Heart left ventricle (tissue), 16 donors: Measurements from ENCODE around the gene ACAP1. TPM values are rescaled to one million over a fixed set of nuclear protein-coding genes. Genes with fewer than 3 reads are reported as not detected.
A peak's percentile ranks its signal among the peaks of the same experiment; 100 is the strongest.

Experiments used
- ATAC-seq, 4 donors: fragments of 200-7000 bp; cut with Tn5 transposase; one replicate each; pipeline ENCODE4 v1.9.1; 2020 to 2022; ENCODE audit warnings: moderate library complexity in 4 of 4, mild to moderate bottlenecking in 3 of 4, moderate number of reproducible peaks in 1 of 4
- DNase-seq, 5 donors: peaks; one replicate each; pipeline ENCODE4 v3.0.0-alpha.2; 2020
- H3K27ac ChIP-seq, 12 donors: fragments of 200-600 bp; sonication (generic) in 4 of 12; one replicate each; pipeline versions ENCODE4 v1.5.0 to v1.8.0; 2016 to 2022; ENCODE audit warnings: mild to moderate bottlenecking in 2 of 12
- H3K27me3 ChIP-seq, 9 donors: fragments of 200-600 bp; sonication (generic) in 2 of 9; one replicate each; pipeline versions ENCODE4 v1.5.1 to v1.8.0; 2016 to 2022; ENCODE audit warnings: mild to moderate bottlenecking in 3 of 9
- H3K36me3 ChIP-seq, 9 donors: fragments of 200-600 bp; sonication (generic) in 2 of 9; one replicate each; pipeline versions ENCODE4 v1.5.0 to v1.8.0; 2018 to 2022; ENCODE audit warnings: mild to moderate bottlenecking in 2 of 9
- H3K4me1 ChIP-seq, 12 donors: fragments of 200-600 bp; sonication (generic) in 4 of 12; one replicate each; pipeline versions ENCODE4 v1.5.0 to v1.8.0; 2016 to 2022; ENCODE audit warnings: mild to moderate bottlenecking in 3 of 12
- H3K4me3 ChIP-seq, 12 donors: fragments of 200-600 bp; sonication (generic) in 4 of 12; one replicate each; pipeline versions ENCODE4 v1.5.0 to v1.8.0; 2017 to 2022; ENCODE audit warnings: mild to moderate bottlenecking in 9 of 12, moderate library complexity in 4 of 12
- H3K9me3 ChIP-seq, 12 donors: fragments of 200-600 bp; sonication (generic) in 4 of 12; one replicate each; pipeline versions ENCODE4 v1.5.0 to v1.8.0; 2016 to 2022; ENCODE audit warnings: mild to moderate bottlenecking in 1 of 12
- CTCF ChIP-seq, 12 donors: fragments of 200-600 bp; sonication (generic) in 4 of 12; IDR thresholded peaks; one replicate each; pipeline versions ENCODE4 v1.5.0 to v1.8.0; 2018 to 2022; ENCODE audit warnings: antibody characterized with exemption in 12 of 12, mild to moderate bottlenecking in 5 of 12
- POLR2A ChIP-seq, 2 donors: fragments of 450-650 bp; IDR thresholded peaks; one replicate each; pipeline ENCODE4 v1.6.1; 2017; ENCODE audit warnings: antibody characterized with exemption in 2 of 2, mild to moderate bottlenecking in 2 of 2, moderate library complexity in 2 of 2
- WGBS, 4 donors: extraction: QIAGEN DNeasy Blood & Tissue Kit in 2 of 4; methylation state at CpG; one replicate each; pipeline versions ENCODE4 v1.1.5 to v1.1.7; 2013 to 2018; 5-methylcytosine and 5-hydroxymethylcytosine counted together
- intact Hi-C, 10 donors: fragments of 100-400 bp; cut with DNase I; formaldehyde crosslinking; loops; one replicate each; pipeline versions ENCODE4 v1.11.1 to v1.14.2; 2022
- polyA plus RNA-seq, 2 donors: library from polyadenylated mRNA; stranded (reverse); fragments of 200-250 nt; gene quantifications; one replicate each; pipeline ENCODE4 v1.2.3, GENCODE V29; 2013
- total RNA-seq, 9 donors: library from RNA; depleted of rRNA in 2 of 9; stranded (reverse); fragments of >200 nt in 2 of 9; fragmentation: NEBNext Ultra II Directional in 3 of 9; extraction: Animal tissue kit (Norgen Biotek cat#: 25700) in 3 of 9; gene quantifications; one replicate each; pipeline versions ENCODE4 v1.1.0 to v1.2.4, GENCODE V29; 2016 to 2023
- donor health status: ischemic (EF 13 %, LVEDD 7.1; RV severe dilation, severe dysfunction).
- donor health status: healthy with polysubstance abuse.
- donor health status: DM: no; HTN: yes; CAD: no.
- donor health status: DM: no; HTN: no; CAD: no.
- donor health status: ischemic (EF 25% LVEDD 6.9; RV normal size, moderate dysfunction).
- donor health status: ischemic (EF 25% LVEDD 5.7; RV mildly dilated, moderate dysfunction).
- donor health status: healthy.
- donor health status: DM: yes; HTN: yes; CAD: no.
- donor health status: ischemic (EF 35%, LVEDD 5.7; RV mildly dilated, moderate dysfunction).
- donor health status: nonischemic (EF 11% LVEDD 7.7; RV severe dilation, severe dysfunction).
- donor health status: DM: yes; HTN: yes; CAD: no.
- donor health status: PGD.
- donor health status: ischemic (EF 29% LVEDD 5.4; RV normal size, mild dysfunction).
- donor health status: nonischemic (EF 23%, LVEDD 6.1; RV moderate dilation, normal function).

Gene ACAP1
- total and polyA plus RNA-seq, 11 donors, result 0.88 to 24.2 (median 9.0) TPM

- whole genome bisulfite sequencing, 4 donors, result 63 to 74% (median 68%) methylated on average over 15 to 19 of the region's 19 CpGs
- peaks cover 0 to 10% (median 0%) of the 10 kb centered on the region in 9 donors for H3K36me3 ChIP-seq
- ATAC-seq (no peak), DNase-seq (peak in 2 of 5 donors; percentile 25 to 31)
- no peaks in the 10 kb centered on the region for H3K9me3 ChIP-seq
- H3K4me1 ChIP-seq, result peaks cover 0 to 41% (median 27%) of the 10 kb centered on the region in 12 donors
- H3K27me3 ChIP-seq, result no peaks in the 10 kb centered on the region
- H3K27ac ChIP-seq, result peak overlapping the region in 4 of 12 donors; percentile 97 to 100 (median 99)
- intact Hi-C loops, result loop anchor here in 8 of 10 donors (5.0 to 10.0 kb wide), 5 partner anchors 64 to 296 kb away; partner anchors contain the start of gene SLC2A4 (in 4 of the 8)
- no peak for TF ChIP-seq CTCF (IDR thresholded peaks at IDR 0.05)
- H3K4me3 ChIP-seq, result no peak overlapping the region
Measured at GRCh38 chr17:7348478-7349242, 12.3 kb downstream of the ACAP1 start.

GRCh38 chr17:7351665-7352502 lies 15.6 kb downstream of the ACAP1 start, which contains the start of gene KCTD11:
Gene KCTD11, plus strand, starts transcription at chr17:7352162.
- TF ChIP-seq POLR2A (IDR thresholded peaks at IDR 0.05) (peak in 1 of 2 donors; percentile 80), CTCF (IDR thresholded peaks at IDR 0.05) (peak in 7 of 12 donors; percentile 31 to 67 (median 49))
- peaks cover 0 to 7% (median 0%) of the 10 kb centered on the region in 9 donors for H3K36me3 ChIP-seq
- H3K9me3 ChIP-seq, result no peaks in the 10 kb centered on the region
- peak; percentile 45 to 81 (median 72) for ATAC-seq
- peaks cover 0 to 67% (median 38%) of the 10 kb centered on the region in 12 donors for H3K4me1 ChIP-seq
- peak; percentile 91 to 95 (median 95) for DNase-seq
- H3K4me3 ChIP-seq, result peak within 1 kb of the TSS; percentile 49 to 98 (median 87)
- no peaks in the 10 kb centered on the region for H3K27me3 ChIP-seq
- intact Hi-C loops, result loop anchor here in 9 of 10 donors (2.0 to 10.0 kb wide), 18 partner anchors 43 to 333 kb away; partner anchors contain the start of genes POLR2A (in 5 of the 9), MPDU1 (in 3 of the 9), SENP3 (in 3 of the 9) and SLC35G6 (in 3 of the 9)
- WGBS, 4 donors, result 0 to 2% (median 1%) methylated on average over 10 to 91 of the region's 91 CpGs
- peak within 1 kb of the TSS; percentile 95 to 100 (median 97) for H3K27ac ChIP-seq

- ATAC-seq (no peak), DNase-seq (no peak)
- peaks cover 0 to 4% (median 0%) of the 10 kb centered on the region in 9 donors for H3K36me3 ChIP-seq
- H3K27ac ChIP-seq, result peak overlapping the region; percentile 95 to 100 (median 97)
- H3K27me3 ChIP-seq, result no peaks in the 10 kb centered on the region
- H3K4me3 ChIP-seq, result peak overlapping the region; percentile 49 to 98 (median 87)
- intact Hi-C loops, result loop anchor here in 9 of 10 donors (2.0 to 10.0 kb wide), 18 partner anchors 42 to 332 kb away; partner anchors contain the start of genes POLR2A (in 4 of the 9), MPDU1 (in 3 of the 9), SENP3 (in 3 of the 9) and SLC35G6 (in 3 of the 9)
- TF ChIP-seq CTCF (IDR thresholded peaks at IDR 0.05) (peak in 5 of 12 donors; percentile 53 to 68 (median 61)), POLR2A (IDR thresholded peaks at IDR 0.05) (no peak)
- H3K9me3 ChIP-seq, result no peaks in the 10 kb centered on the region
- 26 to 35% (median 33%) methylated on average over 9 to 10 of the region's 10 CpGs for WGBS, 4 donors
- peaks cover 0 to 67% (median 38%) of the 10 kb centered on the region in 12 donors for H3K4me1 ChIP-seq
Measured at GRCh38 chr17:7352503-7352889, 16.2 kb downstream of the ACAP1 start.
